ENCODE data around the gene ESYT3.

The ESYT3 gene

GRCh38 chr3:138441742-138442141 lies 7.3 kb downstream of the ESYT3 start:
- no peaks in the 10 kb centered on the region for H3K36me3 Mint-ChIP-seq (ENCODE audit: low read depth)
- TF ChIP-seq CTCF (IDR thresholded peaks at IDR 0.05; ENCODE audit: unreplicated experiment in 3 of 3) = no peak
- H3K27me3 Mint-ChIP-seq (ENCODE audit: low read depth) = peaks cover 51% of the 10 kb centered on the region
- H3K27ac Mint-ChIP-seq = no peak overlapping the region
- H3K9me3 Mint-ChIP-seq = no peaks in the 10 kb centered on the region
- H3K4me3 Mint-ChIP-seq = no peak overlapping the region
- peaks cover 21% of the 10 kb centered on the region for H3K4me1 Mint-ChIP-seq

GRCh38 chr3:138442433-138442832 lies 8.0 kb downstream of the ESYT3 start:
- Mint-ChIP-seq H3K27me3 (ENCODE audit: low read depth) (peaks cover 45% of the 10 kb centered on the region), H3K9me3 (no peaks in the 10 kb centered on the region), H3K4me3 (no peak overlapping the region), H3K27ac (no peak overlapping the region), H3K36me3 (ENCODE audit: low read depth) (no peaks in the 10 kb centered on the region), H3K4me1 (peaks cover 21% of the 10 kb centered on the region)
- TF ChIP-seq CTCF (IDR thresholded peaks at IDR 0.05; ENCODE audit: unreplicated experiment in 3 of 3) = no peak

GRCh38 chr3:138443091-138443490 lies 8.7 kb downstream of the ESYT3 start:
- H3K36me3 Mint-ChIP-seq (ENCODE audit: low read depth) = no peaks in the 10 kb centered on the region
- H3K27me3 Mint-ChIP-seq (ENCODE audit: low read depth) = peaks cover 38% of the 10 kb centered on the region
- no peak overlapping the region for H3K4me3 Mint-ChIP-seq
- peaks cover 21% of the 10 kb centered on the region for H3K4me1 Mint-ChIP-seq
- no peaks in the 10 kb centered on the region for H3K9me3 Mint-ChIP-seq
- no peak for TF ChIP-seq CTCF (IDR thresholded peaks at IDR 0.05; ENCODE audit: unreplicated experiment in 3 of 3)
- H3K27ac Mint-ChIP-seq = no peak overlapping the region

GRCh38 chr3:138443521-138444503 lies 9.4 kb downstream of the ESYT3 start:
- H3K27me3 Mint-ChIP-seq (ENCODE audit: low read depth) = peaks cover 31% of the 10 kb centered on the region
- no peak overlapping the region for H3K4me3 Mint-ChIP-seq
- no peaks in the 10 kb centered on the region for H3K36me3 Mint-ChIP-seq (ENCODE audit: low read depth)
- H3K27ac Mint-ChIP-seq = no peak overlapping the region
- peaks cover 21% of the 10 kb centered on the region for H3K4me1 Mint-ChIP-seq
- H3K9me3 Mint-ChIP-seq = no peaks in the 10 kb centered on the region
- TF ChIP-seq CTCF (IDR thresholded peaks at IDR 0.05; ENCODE audit: unreplicated experiment in 3 of 3) = no peak

- Mint-ChIP-seq H3K9me3 (no peaks in the 10 kb centered on the region), H3K36me3 (ENCODE audit: low read depth) (no peaks in the 10 kb centered on the region), H3K4me3 (no peak overlapping the region), H3K27ac (no peak overlapping the region), H3K27me3 (ENCODE audit: low read depth) (peaks cover 22% of the 10 kb centered on the region), H3K4me1 (peaks cover 26% of the 10 kb centered on the region)
- TF ChIP-seq CTCF (IDR thresholded peaks at IDR 0.05; ENCODE audit: unreplicated experiment in 3 of 3) = no peak
Observed at GRCh38 chr3:138445236-138445635, 10.8 kb downstream of the ESYT3 start.

GRCh38 chr3:138445654-138446053 lies 11.2 kb downstream of the ESYT3 start:
- Mint-ChIP-seq H3K9me3 (no peaks in the 10 kb centered on the region), H3K27me3 (ENCODE audit: low read depth) (peaks cover 17% of the 10 kb centered on the region), H3K4me1 (peaks cover 26% of the 10 kb centered on the region), H3K36me3 (ENCODE audit: low read depth) (no peaks in the 10 kb centered on the region), H3K4me3 (no peak overlapping the region), H3K27ac (no peak overlapping the region)
- no peak for TF ChIP-seq CTCF (IDR thresholded peaks at IDR 0.05; ENCODE audit: unreplicated experiment in 3 of 3)
